ENCODE measurements around the gene TDRD10.

DNA sequence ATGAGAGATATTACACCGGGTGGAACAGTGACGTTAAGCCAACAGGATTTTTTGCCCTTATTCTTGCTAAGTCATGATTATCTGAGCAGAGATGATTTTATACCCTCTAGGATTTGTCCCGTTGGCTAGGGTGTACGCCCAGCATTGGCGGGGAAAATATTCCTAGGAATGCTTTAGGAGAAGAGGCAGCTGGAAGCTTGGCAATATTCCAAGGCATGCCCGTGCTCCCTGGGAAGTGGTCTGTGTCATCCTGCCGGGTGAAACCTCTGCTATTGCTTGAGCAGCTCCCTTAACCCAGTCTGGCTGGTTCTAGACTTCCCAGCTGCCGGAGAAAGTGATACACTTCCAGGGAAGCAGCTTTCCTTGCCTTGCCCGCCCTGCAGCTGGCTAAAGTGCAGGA is 81.8 kb downstream of the TDRD10 start:
- TF ChIP-seq, protein P1, sequence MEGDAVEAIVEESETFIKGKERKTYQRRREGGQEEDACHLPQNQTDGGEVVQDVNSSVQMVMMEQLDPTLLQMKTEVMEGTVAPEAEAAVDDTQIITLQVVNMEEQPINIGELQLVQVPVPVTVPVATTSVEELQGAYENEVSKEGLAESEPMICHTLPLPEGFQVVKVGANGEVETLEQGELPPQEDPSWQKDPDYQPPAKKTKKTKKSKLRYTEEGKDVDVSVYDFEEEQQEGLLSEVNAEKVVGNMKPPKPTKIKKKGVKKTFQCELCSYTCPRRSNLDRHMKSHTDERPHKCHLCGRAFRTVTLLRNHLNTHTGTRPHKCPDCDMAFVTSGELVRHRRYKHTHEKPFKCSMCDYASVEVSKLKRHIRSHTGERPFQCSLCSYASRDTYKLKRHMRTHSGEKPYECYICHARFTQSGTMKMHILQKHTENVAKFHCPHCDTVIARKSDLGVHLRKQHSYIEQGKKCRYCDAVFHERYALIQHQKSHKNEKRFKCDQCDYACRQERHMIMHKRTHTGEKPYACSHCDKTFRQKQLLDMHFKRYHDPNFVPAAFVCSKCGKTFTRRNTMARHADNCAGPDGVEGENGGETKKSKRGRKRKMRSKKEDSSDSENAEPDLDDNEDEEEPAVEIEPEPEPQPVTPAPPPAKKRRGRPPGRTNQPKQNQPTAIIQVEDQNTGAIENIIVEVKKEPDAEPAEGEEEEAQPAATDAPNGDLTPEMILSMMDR (IDR thresholded peaks at IDR 0.05), result no peak
- TF ChIP-seq POLR2A (IDR thresholded peaks at IDR 0.05), result no peak

Data from body of pancreas (tissue), 4 donors.